CD4-positive, alpha-beta T cell treated with Interleukin-12 subunit alpha and Interleukin-12 subunit beta, for 1 hour (primary cell): ENCODE results near the gene CCDC68.
"Not testable (repeated sequence)": the region's sequence is repeated elsewhere in the genome, so short reads cannot be mapped to it uniquely, and the experiment has no call there.

Source experiments
- DNase-seq: peaks from one replicate; pipeline ENCODE4 v3.0.0-alpha.2; 2020

The CCDC68 gene

GRCh38 chr18:54871231-54871630, 88.0 kb downstream of the CCDC68 start:
- no peak for DNase-seq

DNA sequence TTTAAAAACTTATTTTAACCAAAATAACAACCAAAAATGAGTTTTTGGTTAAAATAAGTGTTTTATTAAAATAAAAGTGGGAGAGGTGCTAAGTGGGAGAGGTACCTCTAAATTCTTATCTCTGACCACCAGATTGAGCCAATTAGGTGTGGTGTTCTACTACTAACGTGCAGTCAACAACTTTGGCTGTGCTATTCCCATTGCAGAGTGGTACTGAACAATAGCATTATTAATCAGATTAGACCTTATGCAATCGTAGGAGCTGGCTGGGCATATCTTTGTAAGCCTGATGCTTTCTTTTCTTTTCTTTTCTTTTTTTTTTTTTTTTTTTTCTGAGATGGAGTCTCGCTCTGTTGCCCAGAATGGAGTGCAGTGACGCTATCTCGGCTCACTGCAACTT, 92.1 kb downstream of the CCDC68 start:
- DNase-seq = no peak

- DNase-seq = no peak
Measured at GRCh38 chr18:54860941-54861340, 98.3 kb downstream of the CCDC68 start.

- no peak for DNase-seq
Measured at GRCh38 chr18:54859667-54860421, 99.4 kb downstream of the CCDC68 start.

GRCh38 chr18:54857499-54857898, 101.8 kb downstream of the CCDC68 start:
- no peak for DNase-seq

DNA sequence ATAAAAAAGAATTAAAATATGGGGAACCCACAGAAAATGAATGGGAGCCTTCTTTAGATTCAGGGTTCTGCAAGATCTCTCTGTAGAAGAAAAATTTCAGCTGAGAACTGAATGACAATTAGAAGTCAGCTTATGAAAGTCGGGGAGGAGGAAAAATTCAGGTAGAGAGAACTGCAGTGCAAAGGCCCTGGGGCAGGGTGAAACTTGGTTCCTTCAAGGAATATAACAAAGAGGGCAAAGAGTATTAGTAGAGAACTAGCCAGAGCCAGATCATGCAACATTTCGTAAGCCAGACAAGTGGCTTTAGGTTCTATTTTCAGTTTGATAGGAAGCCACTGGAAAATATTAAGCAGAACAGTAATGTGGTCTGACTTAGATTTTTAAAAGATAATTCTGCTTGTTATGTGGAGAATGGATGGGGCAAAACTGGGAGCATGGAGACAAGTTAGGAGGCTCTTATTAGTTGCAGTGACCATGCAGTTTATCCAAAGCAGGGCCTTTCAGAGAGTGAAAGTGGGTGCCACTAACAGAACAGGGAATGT, 103.1 kb downstream of the CCDC68 start:
- DNase-seq = no peak

DNA sequence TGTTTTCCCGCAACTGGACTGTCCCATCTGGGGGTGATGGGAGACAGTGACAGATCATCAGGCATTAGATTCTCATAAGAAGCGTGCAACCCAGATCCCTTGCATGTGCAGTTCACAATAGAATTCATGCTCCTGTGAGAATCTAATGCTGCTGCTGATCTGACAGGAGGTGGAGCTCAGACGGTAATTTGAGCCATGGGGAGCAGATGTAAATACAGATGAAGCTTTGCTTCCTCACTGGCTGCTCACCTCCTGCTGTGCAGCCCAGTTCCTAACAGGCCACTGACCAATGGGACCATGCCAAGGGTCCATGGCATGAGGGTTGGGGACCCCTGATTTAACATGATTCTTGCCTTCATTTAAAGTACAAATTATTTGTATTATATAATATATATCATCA, 104.2 kb downstream of the CCDC68 start:
- not testable (repeated sequence) for DNase-seq

- DNase-seq = no peak
Measured at GRCh38 chr18:54852780-54853675, 106.2 kb downstream of the CCDC68 start.
